Parathyroid adenoma (tissue), 2 donors: ENCODE measurements around the gene ENO1.

Source experiments
- H2AFZ ChIP-seq: fragments of 300-600 bp; sonication (generic); one replicate; pipeline ENCODE4 v1.7.0; 2017; ENCODE audit warnings: antibody characterized with exemption, mild to moderate bottlenecking
- H3K27ac ChIP-seq: fragments of 300-600 bp; sonication (generic); one replicate; pipeline ENCODE4 v1.7.0; 2017
- H3K27me3 ChIP-seq: fragments of 300-600 bp; sonication (generic); one replicate; pipeline ENCODE4 v1.7.0; 2017; ENCODE audit warnings: low read length; ENCODE audit not compliant: control insufficient read depth, insufficient read depth
- H3K36me3 ChIP-seq: fragments of 300-600 bp; sonication (generic); one replicate; pipeline ENCODE4 v1.7.0; 2017; ENCODE audit warnings: low read length; ENCODE audit not compliant: control insufficient read depth, insufficient read depth
- H3K4me1 ChIP-seq: fragments of 300-600 bp; sonication (generic); one replicate; pipeline ENCODE4 v1.7.0; 2017; ENCODE audit warnings: control low read depth
- H3K4me2 ChIP-seq: fragments of 300-600 bp; sonication (generic); one replicate; pipeline ENCODE4 v1.7.0; 2017; ENCODE audit warnings: low read length
- H3K4me3 ChIP-seq: fragments of 300-600 bp; sonication (generic); one replicate; pipeline ENCODE4 v1.7.0; 2017; ENCODE audit warnings: low read depth, low read length
- H3K79me2 ChIP-seq: fragments of 300-600 bp; sonication (generic); one replicate; pipeline ENCODE4 v1.7.0; 2017; ENCODE audit warnings: control low read depth
- H3K9ac ChIP-seq: fragments of 300-600 bp; sonication (generic); one replicate; pipeline ENCODE4 v1.7.0; 2017; ENCODE audit warnings: mild to moderate bottlenecking
- H3K9me3 ChIP-seq: fragments of 300-600 bp; sonication (generic); one replicate; pipeline ENCODE4 v1.7.0; 2017; ENCODE audit warnings: low read length; ENCODE audit not compliant: control insufficient read depth
- CTCF ChIP-seq: fragments of 300-600 bp; sonication (generic); IDR thresholded peaks from one replicate; pipeline ENCODE4 v1.7.0; 2017; ENCODE audit warnings: antibody characterized with exemption, mild to moderate bottlenecking
- donor health status: primary hyperparathyroidism.

ENO1 gene

DNA sequence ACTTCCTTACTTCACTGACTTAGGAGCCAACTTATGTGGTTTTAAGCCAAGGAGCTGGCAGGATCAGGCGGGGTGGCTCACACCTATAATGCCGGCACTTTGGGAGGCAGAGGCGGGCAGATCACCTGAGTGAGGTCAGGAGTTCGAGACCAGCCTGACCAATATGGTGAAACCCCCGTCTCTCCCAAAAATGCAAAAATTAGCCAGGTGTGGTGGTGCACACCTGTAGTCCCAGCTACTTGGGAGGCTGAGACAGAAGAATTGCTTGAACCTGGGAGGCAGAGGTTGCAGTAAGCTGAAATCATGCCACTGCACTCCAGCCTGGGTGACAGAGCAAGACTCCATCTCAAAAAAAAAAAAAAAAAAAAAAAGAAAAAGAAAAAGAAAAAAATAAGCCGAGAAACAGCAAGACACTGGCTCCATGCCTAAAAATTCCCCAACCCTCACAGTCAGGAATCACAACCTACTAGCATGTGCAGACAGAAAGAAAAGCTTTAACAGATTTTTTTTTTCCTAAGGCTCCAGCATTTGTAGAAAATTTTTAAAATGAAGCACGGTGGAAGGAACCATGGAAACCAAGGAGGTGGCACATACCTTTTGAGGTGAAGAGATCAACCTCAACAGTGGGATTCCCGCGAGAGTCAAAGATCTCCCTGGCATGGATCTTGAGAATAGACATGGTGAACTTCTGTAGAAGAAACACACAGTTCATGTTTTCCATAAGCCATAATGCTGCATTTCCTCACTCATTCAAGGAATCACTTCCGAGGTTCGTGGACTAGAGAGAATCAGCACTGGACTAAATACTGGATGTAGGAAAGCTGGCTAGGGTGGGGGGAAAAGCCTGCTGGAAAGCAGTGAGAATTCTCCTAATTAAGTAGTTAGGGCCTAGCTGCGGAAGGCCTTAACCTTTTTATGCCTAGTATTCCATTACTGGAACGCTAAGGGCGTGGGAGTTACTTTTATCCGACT, 4.0 kb downstream of the ENO1 start:
- Histone ChIP-seq H3K4me3 (no peak overlapping the region), H3K79me2 (peaks cover 8% of the 10 kb centered on the region), H2AFZ (no peak overlapping the region), H3K27me3 (no peaks in the 10 kb centered on the region), H3K4me2 (no peak overlapping the region), H3K9me3 (no peaks in the 10 kb centered on the region), H3K4me1 (peaks cover 4% of the 10 kb centered on the region), H3K27ac (no peak overlapping the region), H3K9ac (no peak overlapping the region), H3K36me3 (no peaks in the 10 kb centered on the region)
- no peak for TF ChIP-seq CTCF

DNA sequence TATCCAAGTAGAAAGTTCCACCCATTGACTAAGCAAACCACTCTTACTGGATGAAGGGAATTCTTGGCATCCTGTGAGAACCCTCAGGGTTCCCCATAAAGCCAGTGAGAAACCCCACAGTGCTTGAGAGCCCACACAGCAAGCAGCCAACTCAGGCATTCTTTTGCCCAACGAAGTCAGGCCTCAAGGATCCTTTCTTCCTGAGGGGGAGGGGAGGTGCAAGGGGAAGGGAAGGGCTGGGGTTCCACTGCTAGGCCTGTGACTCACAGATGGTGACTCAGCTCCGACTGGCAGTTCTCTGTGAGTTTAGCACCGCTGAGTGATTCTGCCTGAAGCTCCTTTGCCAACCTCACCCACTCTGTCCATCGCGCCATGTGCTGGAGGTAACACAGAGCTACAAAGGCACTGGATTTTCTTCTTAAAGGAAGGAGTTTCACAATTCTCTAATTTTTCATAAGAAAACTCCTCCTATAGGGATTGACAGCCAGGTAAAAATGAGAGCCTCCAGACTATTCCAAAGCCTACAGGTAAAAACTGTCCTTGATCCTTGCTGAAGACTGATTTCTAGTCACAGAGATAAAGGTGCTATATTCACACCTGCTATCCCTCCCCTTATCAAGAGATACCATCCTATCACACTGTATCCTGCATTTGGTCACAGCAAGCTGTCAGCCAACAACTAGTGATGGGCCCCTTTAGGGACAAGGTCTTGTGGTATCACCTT, 4.8 kb downstream of the ENO1 start:
- peaks cover 8% of the 10 kb centered on the region for H3K79me2 ChIP-seq
- no peaks in the 10 kb centered on the region for H3K9me3 ChIP-seq
- no peaks in the 10 kb centered on the region for H3K27me3 ChIP-seq
- H3K4me2 ChIP-seq = no peak overlapping the region
- H3K4me3 ChIP-seq = no peak overlapping the region
- no peaks in the 10 kb centered on the region for H3K36me3 ChIP-seq
- H3K4me1 ChIP-seq = peaks cover 4% of the 10 kb centered on the region
- H3K27ac ChIP-seq = no peak overlapping the region
- TF ChIP-seq CTCF = no peak
- no peak overlapping the region for H2AFZ ChIP-seq
- no peak overlapping the region for H3K9ac ChIP-seq

- H3K4me2 ChIP-seq = no peak overlapping the region
- no peak overlapping the region for H3K9ac ChIP-seq
- no peak overlapping the region for H2AFZ ChIP-seq
- H3K9me3 ChIP-seq = no peaks in the 10 kb centered on the region
- no peak overlapping the region for H3K4me3 ChIP-seq
- TF ChIP-seq CTCF = no peak
- peaks cover 6% of the 10 kb centered on the region for H3K79me2 ChIP-seq
- H3K36me3 ChIP-seq = no peaks in the 10 kb centered on the region
- no peak overlapping the region for H3K27ac ChIP-seq
- peaks cover 4% of the 10 kb centered on the region for H3K4me1 ChIP-seq
- H3K27me3 ChIP-seq = no peaks in the 10 kb centered on the region
Observed at GRCh38 chr1:8873001-8873400, 5.5 kb downstream of the ENO1 start.

- peaks cover 4% of the 10 kb centered on the region for H3K4me1 ChIP-seq
- H2AFZ ChIP-seq = no peak overlapping the region
- no peak overlapping the region for H3K4me2 ChIP-seq
- peaks cover under 1% of the 10 kb centered on the region for H3K79me2 ChIP-seq
- no peak overlapping the region for H3K9ac ChIP-seq
- H3K9me3 ChIP-seq = no peaks in the 10 kb centered on the region
- no peaks in the 10 kb centered on the region for H3K27me3 ChIP-seq
- TF ChIP-seq CTCF = no peak
- no peaks in the 10 kb centered on the region for H3K36me3 ChIP-seq
- no peak overlapping the region for H3K4me3 ChIP-seq
- no peak overlapping the region for H3K27ac ChIP-seq
Observed at GRCh38 chr1:8871965-8872399, 6.5 kb downstream of the ENO1 start.
